ENCODE measurements around the gene MOCS2.

DNA sequence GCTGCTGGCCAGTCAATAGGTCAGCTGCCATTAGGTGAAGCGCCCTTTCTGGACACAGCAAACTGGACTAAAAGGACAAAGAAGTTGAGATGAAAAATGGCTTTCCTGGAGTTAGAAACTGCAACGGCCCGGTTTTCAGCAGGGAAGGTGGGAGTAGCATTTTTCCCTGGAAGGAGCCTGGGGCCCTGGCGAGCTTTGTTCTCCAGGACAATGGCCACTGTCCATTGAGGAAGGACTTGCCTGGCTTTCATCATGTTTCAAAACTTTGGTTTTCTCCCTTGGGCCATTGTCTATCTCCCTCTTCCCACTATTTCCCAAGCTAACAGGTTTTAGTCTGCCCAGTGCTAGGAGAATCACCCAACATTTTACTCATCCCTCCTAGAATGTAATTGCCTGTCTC is 56.2 kb downstream of the MOCS2 start:
- TF ChIP-seq POLR2AphosphoS5 (IDR thresholded peaks at IDR 0.05; ENCODE audit: low read depth, low read length) (no peak), EZH2 (IDR thresholded peaks at IDR 0.05; ENCODE audit: low read depth, low read length, severe bottlenecking) (no peak), KDM1A (IDR thresholded peaks at IDR 0.05; ENCODE audit: borderline replicate concordance, low read length) (no peak), ZNF274 (IDR thresholded peaks at IDR 0.05; ENCODE audit: borderline replicate concordance, extremely low read depth, low read length) (no peak), CEBPB (IDR thresholded peaks at IDR 0.05; ENCODE audit: low read depth, low read length) (no peak), CTCF (IDR thresholded peaks at IDR 0.05; ENCODE audit: control extremely low read depth in 1 of 3, insufficient read depth in 1 of 3, low read depth in 1 of 3, low read length in 3 of 3) (no peak)
- TF ChIP-seq, protein P1, sequence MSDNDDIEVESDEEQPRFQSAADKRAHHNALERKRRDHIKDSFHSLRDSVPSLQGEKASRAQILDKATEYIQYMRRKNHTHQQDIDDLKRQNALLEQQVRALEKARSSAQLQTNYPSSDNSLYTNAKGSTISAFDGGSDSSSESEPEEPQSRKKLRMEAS (IDR thresholded peaks at IDR 0.05), result no peak
